Ovary (tissue), 3 donors: ENCODE results near the gene FBN1.

Experiments used
- EP300 ChIP-seq: sonication (generic); formaldehyde crosslinking; IDR thresholded peaks from one replicate; pipeline ENCODE4 v1.6.1; 2017; ENCODE audit warnings: antibody characterized with exemption
- POLR2A ChIP-seq: fragments of 450-650 bp; IDR thresholded peaks from one replicate; pipeline ENCODE4 v1.6.1; 2017; ENCODE audit warnings: antibody characterized with exemption, mild to moderate bottlenecking, moderate library complexity
- TF ChIP-seq, protein P1 (sequence below), 3 donors: fragments of 450-650 bp in 2 of 3; fragments of 200-600 bp in 1 of 3; IDR thresholded peaks; one replicate each; pipeline versions ENCODE4 v1.5.1 to v1.8.0; 2016 to 2022; ENCODE audit warnings: antibody characterized with exemption in 3 of 3, mild to moderate bottlenecking in 1 of 3
- donor health status: DM: no; HTN: no; CAD: no.

- TF ChIP-seq, protein P1, sequence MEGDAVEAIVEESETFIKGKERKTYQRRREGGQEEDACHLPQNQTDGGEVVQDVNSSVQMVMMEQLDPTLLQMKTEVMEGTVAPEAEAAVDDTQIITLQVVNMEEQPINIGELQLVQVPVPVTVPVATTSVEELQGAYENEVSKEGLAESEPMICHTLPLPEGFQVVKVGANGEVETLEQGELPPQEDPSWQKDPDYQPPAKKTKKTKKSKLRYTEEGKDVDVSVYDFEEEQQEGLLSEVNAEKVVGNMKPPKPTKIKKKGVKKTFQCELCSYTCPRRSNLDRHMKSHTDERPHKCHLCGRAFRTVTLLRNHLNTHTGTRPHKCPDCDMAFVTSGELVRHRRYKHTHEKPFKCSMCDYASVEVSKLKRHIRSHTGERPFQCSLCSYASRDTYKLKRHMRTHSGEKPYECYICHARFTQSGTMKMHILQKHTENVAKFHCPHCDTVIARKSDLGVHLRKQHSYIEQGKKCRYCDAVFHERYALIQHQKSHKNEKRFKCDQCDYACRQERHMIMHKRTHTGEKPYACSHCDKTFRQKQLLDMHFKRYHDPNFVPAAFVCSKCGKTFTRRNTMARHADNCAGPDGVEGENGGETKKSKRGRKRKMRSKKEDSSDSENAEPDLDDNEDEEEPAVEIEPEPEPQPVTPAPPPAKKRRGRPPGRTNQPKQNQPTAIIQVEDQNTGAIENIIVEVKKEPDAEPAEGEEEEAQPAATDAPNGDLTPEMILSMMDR (IDR thresholded peaks at IDR 0.05): no peak
- no peak for TF ChIP-seq POLR2A
- TF ChIP-seq EP300: no peak
These were observed 134.5 kb downstream of the FBN1 start for GRCh38 chr15:48510976-48511375.
